ENCODE measurements around the gene ALKBH7.
"Not testable (repeated sequence)": the region's sequence is repeated elsewhere in the genome, so short reads cannot be mapped to it uniquely, and the experiment has no call there.

The ALKBH7 gene

DNA sequence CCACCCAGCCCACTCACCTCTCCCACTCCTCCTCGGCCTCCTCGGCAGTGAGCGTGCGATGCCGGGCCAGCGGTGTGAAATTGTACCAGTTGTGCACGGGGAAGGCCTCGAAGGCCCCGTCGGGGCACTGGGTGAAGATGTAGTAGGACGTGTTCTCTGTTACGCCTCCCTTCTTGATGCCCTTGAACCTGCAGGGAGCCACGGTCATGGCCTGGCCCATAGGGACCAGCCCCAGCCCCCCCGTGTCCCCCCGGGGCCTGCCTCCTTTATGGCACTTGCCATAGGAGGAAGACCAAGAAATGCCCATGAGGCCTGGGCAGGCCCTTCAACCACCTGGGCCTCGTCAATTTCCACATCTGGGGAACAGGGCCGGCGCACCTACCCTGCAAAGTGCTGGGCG, 14.8 kb downstream of the ALKBH7 start:
- H3K4me3 ChIP-seq (ENCODE audit: low read length), result no peak overlapping the region
- peaks cover 5% of the 10 kb centered on the region for H3K4me1 ChIP-seq (ENCODE audit: control insufficient read depth, low read depth, low read length)
- no peak overlapping the region for H3K9ac ChIP-seq (ENCODE audit: low read length)
- H3K27me3 ChIP-seq (ENCODE audit: control insufficient read depth, insufficient read depth, low read length), result no peaks in the 10 kb centered on the region
- H3K9me3 ChIP-seq (ENCODE audit: control insufficient read depth, low read depth, low read length), result no peaks in the 10 kb centered on the region
- no peak overlapping the region for H3K27ac ChIP-seq (ENCODE audit: low read length)
- H3K36me3 ChIP-seq (ENCODE audit: control insufficient read depth, low read depth, low read length), result peaks cover 54% of the 10 kb centered on the region

DNA sequence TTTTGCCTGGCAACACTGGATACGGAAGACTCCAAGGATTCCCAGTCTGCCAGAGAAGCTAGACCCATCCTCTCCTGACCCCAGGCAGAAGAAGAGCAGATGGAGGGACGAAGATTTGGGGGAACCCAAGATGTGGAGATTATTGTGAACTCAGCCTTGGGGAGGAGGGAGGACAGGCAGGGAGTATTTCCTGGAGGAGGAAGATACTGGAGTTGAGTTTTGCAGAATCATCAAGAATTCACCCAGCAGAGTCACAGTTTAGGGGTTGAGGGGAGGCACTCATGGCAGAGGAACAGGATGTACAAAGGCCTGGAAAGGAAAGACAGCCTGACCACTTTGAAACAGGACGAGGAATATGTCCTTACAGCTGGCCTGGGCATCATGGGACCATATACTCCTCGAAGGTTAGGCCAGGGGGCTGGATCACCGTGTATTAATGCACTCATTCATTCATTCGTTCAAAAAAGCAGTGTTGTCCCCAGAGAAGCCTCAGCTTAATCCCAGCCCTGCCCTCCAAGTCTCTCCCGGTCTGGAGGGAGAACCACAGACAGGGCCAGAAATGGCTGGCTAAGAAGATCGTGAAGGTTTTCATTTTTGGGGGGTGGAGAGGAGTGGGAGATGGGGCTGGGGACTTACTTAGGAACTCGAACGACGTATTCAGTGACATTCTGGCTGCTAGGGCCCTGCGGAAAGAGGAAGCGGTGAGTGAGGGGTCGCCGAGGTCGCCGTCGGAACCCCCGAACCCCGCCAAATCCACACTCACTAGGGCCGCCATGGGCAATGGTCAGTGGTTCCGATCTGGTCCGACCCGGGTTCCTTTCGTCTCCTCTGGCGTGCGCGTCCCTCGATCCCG, 19.9 kb downstream of the ALKBH7 start:
- Histone ChIP-seq H3K27me3 (ENCODE audit: control insufficient read depth, insufficient read depth, low read length) (no peaks in the 10 kb centered on the region), H3K4me1 (ENCODE audit: control insufficient read depth, low read depth, low read length) (peaks cover 13% of the 10 kb centered on the region), H3K4me3 (ENCODE audit: low read length) (peak overlapping the region; percentile 91), H3K9ac (ENCODE audit: low read length) (peak overlapping the region; percentile 81), H3K9me3 (ENCODE audit: control insufficient read depth, low read depth, low read length) (no peaks in the 10 kb centered on the region), H3K27ac (ENCODE audit: low read length) (peak overlapping the region; percentile 64), H3K36me3 (ENCODE audit: control insufficient read depth, low read depth, low read length) (peaks cover 27% of the 10 kb centered on the region)

DNA sequence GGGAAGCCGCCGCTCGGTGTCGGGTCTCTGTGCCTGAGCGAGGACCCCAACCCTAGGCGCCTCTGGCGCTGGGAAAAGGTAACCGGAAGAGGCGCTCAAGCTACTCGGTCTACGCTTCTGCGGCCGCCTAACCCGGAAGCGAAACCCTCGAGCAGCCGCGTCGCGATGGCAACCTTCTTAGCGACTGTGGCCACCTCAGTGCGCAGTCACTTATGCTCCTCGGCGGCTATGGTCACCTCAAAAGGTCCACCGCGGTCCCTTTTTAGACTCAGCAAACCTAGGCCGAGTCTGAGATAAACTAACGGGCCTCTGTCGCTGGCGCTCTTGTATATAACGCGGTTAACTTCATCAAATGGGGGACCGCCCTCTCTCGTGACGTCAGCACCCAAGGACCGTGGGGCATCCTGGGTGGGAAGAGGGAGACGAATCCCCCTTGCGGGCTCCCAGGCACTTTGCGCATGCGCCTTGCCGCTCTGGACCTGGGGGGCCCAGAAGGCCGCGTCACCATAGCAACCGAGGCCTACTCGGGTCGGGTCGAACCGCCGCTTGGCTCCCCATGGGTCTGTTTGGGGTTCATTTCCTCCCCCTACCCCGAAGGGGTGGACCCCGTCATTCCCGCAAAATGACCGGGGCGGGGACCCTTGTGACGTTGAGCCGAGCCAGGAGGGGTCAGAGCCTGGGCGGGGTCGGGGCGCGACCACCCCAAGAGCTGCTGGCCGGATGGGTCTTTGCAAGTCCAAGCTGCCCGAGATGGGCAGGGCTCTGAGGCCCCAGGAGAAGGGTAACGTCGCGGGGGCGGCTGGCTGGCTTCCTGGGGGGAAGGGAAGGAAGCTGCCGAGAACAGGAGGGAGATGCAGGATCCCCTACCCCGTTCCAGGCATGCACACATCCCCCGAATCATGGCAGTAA, 20.7 kb downstream of the ALKBH7 start, which contains the start of gene GTF2F1:
TSS of gene GTF2F1 (minus strand) at position 91 of the 909 bp plus-strand sequence. CDS start 169 bp downstream, outside the sequence.
- H3K9me3 ChIP-seq (ENCODE audit: control insufficient read depth, low read depth, low read length), result no peaks in the 10 kb centered on the region
- H3K27ac ChIP-seq (ENCODE audit: low read length), result peak within 1 kb of the TSS; percentile 64
- peaks cover 13% of the 10 kb centered on the region for H3K4me1 ChIP-seq (ENCODE audit: control insufficient read depth, low read depth, low read length)
- peak within 1 kb of the TSS; percentile 91 for H3K4me3 ChIP-seq (ENCODE audit: low read length)
- H3K9ac ChIP-seq (ENCODE audit: low read length), result peak within 1 kb of the TSS; percentile 81
- H3K27me3 ChIP-seq (ENCODE audit: control insufficient read depth, insufficient read depth, low read length), result no peaks in the 10 kb centered on the region
- H3K36me3 ChIP-seq (ENCODE audit: control insufficient read depth, low read depth, low read length), result peaks cover 22% of the 10 kb centered on the region

DNA sequence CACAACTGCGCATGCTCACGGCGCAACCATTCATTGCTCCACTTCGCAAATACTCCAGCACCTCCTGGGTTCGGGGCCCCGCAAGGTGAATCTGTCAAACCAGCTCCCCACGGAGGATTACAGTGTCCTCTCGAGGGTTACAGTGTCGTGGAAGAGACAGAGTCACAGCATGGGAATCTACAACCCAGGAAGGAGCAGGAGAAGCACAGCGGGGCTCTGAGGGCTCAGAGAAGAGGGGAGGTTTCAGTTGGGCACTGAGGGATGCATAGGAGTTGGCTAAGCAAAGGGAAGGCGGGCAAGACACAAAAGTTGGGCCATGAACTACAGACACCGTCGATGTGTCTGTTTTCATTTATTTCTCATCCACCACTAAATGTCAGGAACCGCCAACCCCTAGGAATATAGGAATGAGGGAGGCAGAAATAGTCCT, 21.4 kb downstream of the ALKBH7 start:
- Histone ChIP-seq H3K9ac (ENCODE audit: low read length) (peak overlapping the region; percentile 81), H3K27me3 (ENCODE audit: control insufficient read depth, insufficient read depth, low read length) (no peaks in the 10 kb centered on the region), H3K9me3 (ENCODE audit: control insufficient read depth, low read depth, low read length) (no peaks in the 10 kb centered on the region), H3K4me3 (ENCODE audit: low read length) (peak overlapping the region; percentile 91), H3K27ac (ENCODE audit: low read length) (peak overlapping the region; percentile 64), H3K36me3 (ENCODE audit: control insufficient read depth, low read depth, low read length) (peaks cover 18% of the 10 kb centered on the region), H3K4me1 (ENCODE audit: control insufficient read depth, low read depth, low read length) (peaks cover 13% of the 10 kb centered on the region)

DNA sequence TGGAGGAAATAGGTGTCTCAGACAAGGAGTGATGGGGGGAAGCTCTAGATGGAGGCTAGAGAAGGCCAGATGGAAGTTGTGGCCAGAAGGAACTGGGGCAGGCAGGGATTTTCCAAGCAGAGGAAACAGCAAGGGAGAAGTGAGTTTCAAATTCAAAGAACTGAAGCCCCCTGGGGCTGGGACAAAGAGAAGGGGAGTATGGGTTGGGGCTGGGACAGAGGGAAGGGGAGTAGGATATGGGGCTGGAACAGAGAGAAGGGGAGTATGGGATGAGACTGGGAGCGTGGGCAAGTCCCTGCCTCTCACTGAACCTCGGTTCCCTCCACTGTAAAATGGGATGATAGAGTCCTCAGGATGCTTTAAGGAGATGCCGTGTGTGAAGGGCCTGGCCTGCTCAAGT, 22.2 kb downstream of the ALKBH7 start:
- Histone ChIP-seq H3K4me3 (ENCODE audit: low read length) (no peak overlapping the region), H3K9me3 (ENCODE audit: control insufficient read depth, low read depth, low read length) (no peaks in the 10 kb centered on the region), H3K4me1 (ENCODE audit: control insufficient read depth, low read depth, low read length) (peaks cover 13% of the 10 kb centered on the region), H3K27ac (ENCODE audit: low read length) (peak overlapping the region; percentile 28), H3K36me3 (ENCODE audit: control insufficient read depth, low read depth, low read length) (peaks cover 11% of the 10 kb centered on the region), H3K9ac (ENCODE audit: low read length) (peak overlapping the region; percentile 25), H3K27me3 (ENCODE audit: control insufficient read depth, insufficient read depth, low read length) (no peaks in the 10 kb centered on the region)

DNA sequence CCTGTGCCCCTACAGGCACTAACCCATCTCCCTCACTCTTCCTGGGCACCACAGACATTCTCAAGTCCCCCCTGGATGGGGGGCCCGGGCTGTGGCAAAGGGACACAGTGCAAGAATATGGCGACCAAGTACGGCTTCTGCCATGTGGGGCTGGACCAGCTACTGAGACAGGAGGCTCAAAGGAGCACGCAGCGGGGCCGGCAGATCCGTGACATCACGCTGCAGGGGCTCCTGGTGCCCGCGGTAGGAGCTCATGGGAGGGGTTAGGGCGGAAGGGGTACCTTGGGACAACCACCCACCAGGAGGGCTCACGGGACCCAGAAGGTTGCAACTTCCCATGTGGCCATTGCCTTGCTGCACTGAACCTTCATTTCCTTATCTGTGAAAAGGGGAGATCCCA, 23.7 kb downstream of the ALKBH7 start:
- no peaks in the 10 kb centered on the region for H3K9me3 ChIP-seq (ENCODE audit: control insufficient read depth, low read depth, low read length)
- H3K36me3 ChIP-seq (ENCODE audit: control insufficient read depth, low read depth, low read length), result peaks cover 5% of the 10 kb centered on the region
- no peaks in the 10 kb centered on the region for H3K27me3 ChIP-seq (ENCODE audit: control insufficient read depth, insufficient read depth, low read length)
- no peak overlapping the region for H3K27ac ChIP-seq (ENCODE audit: low read length)
- H3K4me1 ChIP-seq (ENCODE audit: control insufficient read depth, low read depth, low read length), result peaks cover 13% of the 10 kb centered on the region
- no peak overlapping the region for H3K9ac ChIP-seq (ENCODE audit: low read length)
- H3K4me3 ChIP-seq (ENCODE audit: low read length), result no peak overlapping the region

DNA sequence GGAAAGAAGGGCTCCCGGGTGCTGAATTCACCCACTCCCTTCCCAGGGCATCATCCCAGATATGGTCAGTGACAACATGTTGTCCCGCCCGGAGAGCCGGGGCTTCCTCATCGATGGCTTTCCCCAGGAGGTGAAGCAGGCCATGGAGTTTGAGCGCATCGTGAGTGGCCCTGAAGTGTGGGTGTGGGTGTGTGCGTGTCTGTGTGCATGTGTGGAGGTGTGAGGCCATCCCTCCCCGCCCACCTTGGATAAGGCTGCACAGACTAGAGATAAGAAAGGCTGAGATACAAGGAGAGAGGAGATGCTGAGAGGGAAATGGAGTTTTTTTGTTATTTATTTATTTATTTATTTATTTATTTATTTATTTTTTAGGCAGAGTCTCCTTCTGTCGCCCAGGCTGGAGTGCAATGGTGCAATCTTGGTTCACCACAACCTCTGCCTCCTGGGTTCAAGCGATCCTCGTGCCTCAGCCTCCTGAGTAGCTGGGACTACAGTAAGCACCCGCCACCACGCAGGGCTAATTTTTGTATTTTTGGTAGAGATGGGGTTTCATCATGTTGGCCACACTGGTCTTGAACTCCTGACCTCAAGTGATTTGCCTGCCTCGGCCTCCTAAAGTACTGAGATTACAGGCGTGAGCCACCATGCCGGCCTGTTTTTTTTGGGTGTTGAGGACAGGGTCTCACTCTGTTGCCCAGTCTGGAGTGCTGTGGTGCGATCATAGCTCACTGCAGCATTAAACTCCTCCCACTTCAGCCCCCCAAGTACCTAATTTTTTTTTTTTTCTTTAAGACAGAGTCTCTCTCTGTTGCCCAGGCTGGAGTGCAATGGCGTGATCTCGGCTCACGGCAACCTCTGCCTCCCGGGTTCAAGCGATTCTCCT, 27.7 kb downstream of the ALKBH7 start:
- not testable (repeated sequence) for H3K4me3 ChIP-seq (ENCODE audit: low read length); H3K36me3 ChIP-seq (ENCODE audit: control insufficient read depth, low read depth, low read length); H3K4me1 ChIP-seq (ENCODE audit: control insufficient read depth, low read depth, low read length); H3K9me3 ChIP-seq (ENCODE audit: control insufficient read depth, low read depth, low read length); H3K9ac ChIP-seq (ENCODE audit: low read length); H3K27me3 ChIP-seq (ENCODE audit: control insufficient read depth, insufficient read depth, low read length); H3K27ac ChIP-seq (ENCODE audit: low read length)

DNA sequence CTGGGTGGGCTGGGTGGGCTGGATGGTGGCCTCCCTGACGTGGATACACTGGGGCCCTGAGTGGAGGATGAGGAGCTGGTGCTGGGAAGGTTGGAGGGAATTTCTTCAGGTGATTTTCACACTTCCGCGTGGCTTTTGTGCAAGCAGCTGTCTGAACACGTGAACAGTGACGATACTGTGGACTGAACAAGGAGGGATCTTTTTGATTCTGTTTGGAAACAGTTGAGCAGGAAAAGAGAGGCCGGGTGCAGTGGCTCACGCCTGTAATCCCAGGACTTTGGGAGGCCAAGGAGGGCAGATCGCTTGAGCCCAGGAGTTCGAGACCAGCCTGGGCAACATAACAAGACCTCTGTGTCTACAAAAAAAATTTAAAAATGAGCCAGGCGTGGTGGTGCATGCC, 29.5 kb downstream of the ALKBH7 start:
- no peaks in the 10 kb centered on the region for H3K9me3 ChIP-seq (ENCODE audit: control insufficient read depth, low read depth, low read length)
- no peak overlapping the region for H3K27ac ChIP-seq (ENCODE audit: low read length)
- no peaks in the 10 kb centered on the region for H3K27me3 ChIP-seq (ENCODE audit: control insufficient read depth, insufficient read depth, low read length)
- no peak overlapping the region for H3K4me3 ChIP-seq (ENCODE audit: low read length)
- H3K4me1 ChIP-seq (ENCODE audit: control insufficient read depth, low read depth, low read length), result no peaks in the 10 kb centered on the region
- no peak overlapping the region for H3K9ac ChIP-seq (ENCODE audit: low read length)
- H3K36me3 ChIP-seq (ENCODE audit: control insufficient read depth, low read depth, low read length), result no peaks in the 10 kb centered on the region

DNA sequence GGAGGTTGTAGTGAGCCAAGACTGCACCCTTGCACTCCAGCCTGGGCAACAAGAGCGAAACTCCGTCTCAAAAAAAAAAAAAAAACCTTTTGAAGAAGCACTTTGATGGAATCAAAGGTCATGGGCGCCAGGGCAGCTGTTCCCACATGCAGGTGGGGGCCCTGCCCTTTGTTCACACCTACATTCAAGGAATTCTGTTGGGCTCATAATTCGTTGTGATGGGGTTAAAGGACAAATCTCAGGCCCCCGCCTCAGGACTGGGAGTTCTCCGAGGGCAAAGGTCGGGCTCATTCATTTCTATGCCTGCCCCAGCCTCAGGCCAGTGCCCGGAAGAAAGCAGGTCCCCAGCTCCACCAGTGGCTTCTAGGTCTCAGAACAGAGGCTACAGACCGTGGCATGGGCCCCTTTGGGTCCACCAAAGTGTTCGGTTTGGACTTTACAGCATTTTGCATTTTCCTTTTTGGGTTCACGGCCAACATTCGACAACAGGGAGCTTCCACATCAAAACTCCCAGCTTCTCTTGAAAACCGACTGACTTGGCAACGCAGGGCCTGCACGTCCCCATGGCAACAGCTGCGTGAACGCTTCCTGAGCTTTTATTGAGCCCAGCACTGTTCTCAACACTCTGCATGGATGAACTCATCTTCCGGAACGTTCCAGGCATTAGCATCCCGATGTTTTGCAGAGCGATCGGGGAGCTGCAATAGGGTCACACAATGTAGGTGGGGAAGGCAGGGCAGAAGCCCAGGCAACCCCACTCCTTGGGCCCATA, 30.4 kb downstream of the ALKBH7 start:
- Histone ChIP-seq H3K9ac (ENCODE audit: low read length) (no peak overlapping the region), H3K27ac (ENCODE audit: low read length) (no peak overlapping the region), H3K9me3 (ENCODE audit: control insufficient read depth, low read depth, low read length) (no peaks in the 10 kb centered on the region), H3K27me3 (ENCODE audit: control insufficient read depth, insufficient read depth, low read length) (no peaks in the 10 kb centered on the region), H3K4me3 (ENCODE audit: low read length) (no peak overlapping the region), H3K36me3 (ENCODE audit: control insufficient read depth, low read depth, low read length) (no peaks in the 10 kb centered on the region), H3K4me1 (ENCODE audit: control insufficient read depth, low read depth, low read length) (no peaks in the 10 kb centered on the region)

DNA sequence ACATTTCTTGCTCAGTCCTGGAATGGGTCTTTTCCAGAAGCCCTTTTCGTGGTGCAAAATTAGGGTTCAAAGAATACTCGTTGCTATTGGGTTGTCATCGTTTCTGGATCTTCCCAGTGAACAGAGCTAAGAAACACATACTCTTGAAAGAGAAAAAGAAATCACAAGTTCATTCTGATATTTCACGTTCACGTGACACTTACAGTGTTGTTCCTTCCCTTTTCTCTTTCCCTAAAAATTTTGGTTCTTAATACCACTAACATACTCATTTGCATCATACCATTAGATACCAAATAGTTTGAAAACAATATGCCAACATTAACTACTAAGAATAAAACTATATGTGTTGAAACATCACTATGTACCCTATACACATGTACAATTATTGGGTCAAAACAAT, 33.8 kb downstream of the ALKBH7 start:
- no peak overlapping the region for H3K9ac ChIP-seq (ENCODE audit: low read length)
- no peaks in the 10 kb centered on the region for H3K9me3 ChIP-seq (ENCODE audit: control insufficient read depth, low read depth, low read length)
- H3K4me3 ChIP-seq (ENCODE audit: low read length), result no peak overlapping the region
- H3K27ac ChIP-seq (ENCODE audit: low read length), result no peak overlapping the region
- H3K4me1 ChIP-seq (ENCODE audit: control insufficient read depth, low read depth, low read length), result no peaks in the 10 kb centered on the region
- H3K27me3 ChIP-seq (ENCODE audit: control insufficient read depth, insufficient read depth, low read length), result no peaks in the 10 kb centered on the region
- no peaks in the 10 kb centered on the region for H3K36me3 ChIP-seq (ENCODE audit: control insufficient read depth, low read depth, low read length)
